A549 (cell line): ENCODE measurements around the gene ENPEP.

Experiments
- CHD2 ChIP-seq: fragments of 150-350 bp; IDR thresholded peaks from 2 replicates; pipeline ENCODE4 v1.6.1; 2014; ENCODE audit warnings: low read length; ENCODE audit not compliant: partially characterized antibody
- CTCF ChIP-seq: fragments of >200 bp; sonication (Bioruptor Twin); formaldehyde crosslinking; IDR thresholded peaks from 3 replicates; pipeline ENCODE4 v1.5.1; 2016
- EHMT2 ChIP-seq: fragments of 200-600 bp; sonication (generic); IDR thresholded peaks from 2 replicates; pipeline ENCODE4 v1.6.1; 2016; ENCODE audit warnings: antibody characterized with exemption, low read depth, mild to moderate bottlenecking, moderate library complexity
- EP300 ChIP-seq, 2 experiments: fragments of >200 bp; sonication (Bioruptor Twin); formaldehyde crosslinking; IDR thresholded peaks; 2 replicates in 1 of 2; 3 replicates in 1 of 2; pipeline ENCODE4 v1.6.1; 2016 to 2017
- FOSB ChIP-seq: fragments of 250-450 bp; sonication (Bioruptor Pico); IDR thresholded peaks from 2 replicates; pipeline ENCODE4 v1.5.0; 2020; ENCODE audit warnings: mild to moderate bottlenecking, moderate library complexity
- GATA3 ChIP-seq: IDR thresholded peaks from 2 replicates; pipeline ENCODE4 v1.6.1; 2012; ENCODE audit warnings: borderline replicate concordance
- KDM1A ChIP-seq: fragments of 200-600 bp; sonication (generic); IDR thresholded peaks from 2 replicates; pipeline ENCODE4 v1.6.1; 2016; ENCODE audit warnings: low read depth, mild to moderate bottlenecking
- KDM5A ChIP-seq: fragments of 200-600 bp; sonication (generic); IDR thresholded peaks from 2 replicates; pipeline ENCODE4 v1.6.1; 2016; ENCODE audit warnings: antibody characterized with exemption, mild to moderate bottlenecking
- MAX ChIP-seq: IDR thresholded peaks from 2 replicates; pipeline ENCODE4 v1.6.1; 2012
- MYC ChIP-seq: IDR thresholded peaks from 2 replicates; pipeline ENCODE4 v1.6.1; 2012; ENCODE audit warnings: mild to moderate bottlenecking, inconsistent platforms, low read length, improper control_type of control experiment, borderline replicate concordance
- PBX3 ChIP-seq: IDR thresholded peaks from 2 replicates; pipeline ENCODE4 v1.6.1; 2012
- POLR2A ChIP-seq: IDR thresholded peaks from 2 replicates; pipeline ENCODE4 v1.6.1; 2012; ENCODE audit warnings: mild to moderate bottlenecking, low read length
- ZFP36 ChIP-seq: fragments of 450-650 bp; IDR thresholded peaks from 2 replicates; pipeline ENCODE4 v1.6.1; 2014; ENCODE audit warnings: borderline replicate concordance; ENCODE audit not compliant: partially characterized antibody
- ZNF302 ChIP-seq: fragments of 250-450 bp; sonication (Bioruptor Pico); IDR thresholded peaks from 2 replicates; pipeline ENCODE4 v1.9.0; 2021; ENCODE audit warnings: inconsistent platforms, mild to moderate bottlenecking, moderate library complexity

GRCh38 chr4:110449947-110450346 is 26.0 kb upstream of the ENPEP start:
- TF ChIP-seq CTCF (no peak), EHMT2 (no peak), EP300 (IDR thresholded peaks at IDR 0.05) (no peak), MYC (no peak), ZNF302 (CRISPR knock-in tag) (no peak), GATA3 (no peak), KDM1A (no peak), PBX3 (no peak), KDM5A (no peak), POLR2A (no peak), ZFP36 (no peak), CHD2 (no peak), MAX (no peak), FOSB (CRISPR knock-in tag) (no peak)
